ENCODE measurements around the gene MYH16.

The MYH16 gene

GRCh38 chr7:99359465-99360154 lies 87.0 kb downstream of the MYH16 start:
- no peak for DNase-seq

Data from activated CD4-positive, alpha-beta T cell treated with anti-CD3 and anti-CD28 coated beads for 4 hours (primary cell).